COLO668 (cell line): Measurements from ENCODE around the gene AMHR2.

Experiments
- DNase-seq: peaks from one replicate; lab custom pipeline; 2025; ENCODE audit not compliant: unreplicated experiment; lab: John Stamatoyannopoulos, UW

The AMHR2 gene

DNA sequence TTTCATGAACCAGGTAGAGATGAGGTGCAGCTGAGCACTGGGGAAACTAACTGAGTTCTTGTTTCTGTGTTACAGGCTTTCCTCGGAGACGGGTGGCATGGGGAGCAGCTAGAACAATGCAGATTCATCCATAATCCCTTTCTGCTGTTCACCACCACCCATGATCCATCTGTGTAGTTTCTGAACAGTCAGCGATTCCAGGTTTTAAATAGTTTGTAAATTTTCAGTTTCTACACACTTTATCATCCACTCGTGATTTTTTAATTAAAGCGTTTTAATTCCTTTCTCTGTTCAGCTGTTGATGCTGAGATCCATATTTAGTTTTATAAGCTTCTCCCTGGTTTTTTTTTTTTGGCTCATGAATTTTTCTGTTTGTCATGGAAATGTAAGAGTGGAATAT, 55.7 kb downstream of the AMHR2 start:
- DNase-seq = no peak

DNA sequence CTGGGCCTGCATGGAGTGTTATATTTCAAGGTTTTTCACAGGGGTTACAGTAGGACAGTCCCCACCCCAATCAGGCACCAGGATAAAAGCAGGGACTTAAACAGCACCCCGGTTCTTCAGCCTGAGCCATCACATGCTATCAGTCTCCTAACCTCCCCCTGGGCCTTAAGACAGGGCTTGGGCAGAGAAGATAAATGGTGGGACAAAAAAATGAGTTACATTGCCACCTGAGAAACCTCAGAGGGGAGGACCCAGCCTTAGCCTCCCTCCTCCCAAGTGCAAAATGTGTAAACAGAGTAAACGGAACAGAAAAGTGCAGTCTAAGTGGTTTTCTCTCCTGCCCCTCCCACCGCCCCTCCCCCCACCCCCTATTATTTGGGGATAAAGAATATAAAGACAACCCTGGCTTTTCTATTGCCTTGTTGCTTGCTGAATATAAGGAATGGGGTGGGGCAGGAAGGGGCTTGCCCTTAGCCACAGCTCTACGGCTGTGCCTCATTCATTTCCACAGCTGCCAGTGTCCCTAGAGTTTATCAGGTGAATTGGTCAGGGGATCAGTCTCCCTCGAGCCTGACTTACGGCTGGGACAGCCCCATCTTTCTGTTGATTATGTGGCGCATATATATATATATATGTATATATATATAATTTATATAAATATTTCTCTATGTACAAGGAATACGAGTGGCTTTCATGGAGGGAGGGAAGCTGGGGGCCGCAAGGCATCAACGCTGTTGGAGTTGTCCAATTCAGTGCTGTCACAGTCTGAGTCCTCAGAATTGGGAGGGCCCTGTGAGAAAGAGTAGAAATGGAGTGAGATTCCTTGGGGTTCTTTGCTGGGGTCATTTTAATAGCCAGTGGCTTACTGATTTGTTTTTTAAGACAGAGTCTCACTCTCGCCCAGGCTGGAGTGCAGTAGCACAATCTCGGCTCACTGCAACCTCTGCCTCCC, 57.1 kb downstream of the AMHR2 start:
- DNase-seq = no peak
